Natural killer cell (primary cell): Measurements from ENCODE around the gene PRKAA1. TPM values are rescaled to one million over a fixed set of nuclear protein-coding genes. Genes with fewer than 3 reads are reported as not detected.

Source experiments
- ATAC-seq, 3 donors: fragments of 150-1000 bp in 2 of 3; fragments of 200-7000 bp in 1 of 3; cut with Tn5 transposase; 1 replicate in 1 of 3; 2 replicates in 2 of 3; pipeline ENCODE4 v1.10.0; 2021; ENCODE audit warnings: mild to moderate bottlenecking in 2 of 3, moderate library complexity in 2 of 3
- DNase-seq, 2 donors: peaks; one replicate each; pipeline versions ENCODE4 v3.0.0 to v3.0.0-alpha.2; 2013 to 2021; ENCODE audit warnings: mixed read lengths in 1 of 2
- H3K27ac ChIP-seq: one replicate; pipeline ENCODE4 v1.5.1; 2013; ENCODE audit warnings: mild to moderate bottlenecking, low read length
- H3K27me3 ChIP-seq: one replicate; pipeline ENCODE4 v1.6.1; 2013; ENCODE audit warnings: low read length; ENCODE audit not compliant: control insufficient read depth, insufficient read depth
- H3K36me3 ChIP-seq: one replicate; pipeline ENCODE4 v1.6.1; 2013; ENCODE audit warnings: low read length; ENCODE audit not compliant: control insufficient read depth, insufficient read depth
- H3K4me1 ChIP-seq: one replicate; pipeline ENCODE4 v1.6.1; 2013; ENCODE audit warnings: low read length; ENCODE audit not compliant: control insufficient read depth, insufficient read depth
- H3K4me3 ChIP-seq: one replicate; pipeline ENCODE4 v1.5.1; 2013; ENCODE audit warnings: low read length
- H3K9me3 ChIP-seq: one replicate; pipeline ENCODE4 v1.6.1; 2013; ENCODE audit warnings: low read length; ENCODE audit not compliant: control insufficient read depth, insufficient read depth
- H3K27ac Mint-ChIP-seq, 2 donors: one replicate each; pipeline ENCODE4 v1.8.0; 2022; ENCODE audit warnings: mild to moderate bottlenecking in 2 of 2, mixed read lengths in 2 of 2, moderate library complexity in 1 of 2
- H3K27me3 Mint-ChIP-seq, 2 donors: one replicate each; pipeline ENCODE4 v1.8.0; 2022; ENCODE audit warnings: low read depth in 2 of 2, mixed read lengths in 2 of 2
- H3K36me3 Mint-ChIP-seq: one replicate; pipeline ENCODE4 v1.8.0; 2022; ENCODE audit warnings: mixed read lengths
- H3K4me1 Mint-ChIP-seq, 2 donors: one replicate each; pipeline ENCODE4 v1.8.0; 2022; ENCODE audit warnings: mixed read lengths in 2 of 2
- H3K4me3 Mint-ChIP-seq: one replicate; pipeline ENCODE4 v1.8.0; 2022; ENCODE audit warnings: mild to moderate bottlenecking, moderate library complexity, mixed read lengths
- H3K9me3 Mint-ChIP-seq, 2 donors: one replicate each; pipeline ENCODE4 v1.8.0; 2022; ENCODE audit warnings: mixed read lengths in 2 of 2
- WGBS: methylation state at CpG from one replicate; pipeline ENCODE4 v1.1.7; 2013; ENCODE audit warnings: missing lambda C conversion rate; ENCODE audit not compliant: insufficient coverage; 5-methylcytosine and 5-hydroxymethylcytosine counted together
- intact Hi-C: fragments of 100-400 bp; cut with micrococcal nuclease; formaldehyde crosslinking; loops from one replicate; pipeline ENCODE4 v1.14.2; 2022
- total RNA-seq, 4 donors: library from RNA; stranded (reverse); fragments of 120-200 nt in 1 of 4; gene quantifications; one replicate each; pipeline versions ENCODE4 v1.2.3 to v1.2.4, GENCODE V29; 2013 to 2022
- TF ChIP-seq, protein P1 (sequence below): fragments of 200-600 bp; IDR thresholded peaks from one replicate; pipeline ENCODE4 v1.8.0; 2022; ENCODE audit warnings: antibody characterized with exemption

The PRKAA1 gene
- total RNA-seq, 3 donors from 2014 or later (not counting 1 experiment from before 2014, with no cell fraction given) = 120 to 165 (median 122) TPM

DNA sequence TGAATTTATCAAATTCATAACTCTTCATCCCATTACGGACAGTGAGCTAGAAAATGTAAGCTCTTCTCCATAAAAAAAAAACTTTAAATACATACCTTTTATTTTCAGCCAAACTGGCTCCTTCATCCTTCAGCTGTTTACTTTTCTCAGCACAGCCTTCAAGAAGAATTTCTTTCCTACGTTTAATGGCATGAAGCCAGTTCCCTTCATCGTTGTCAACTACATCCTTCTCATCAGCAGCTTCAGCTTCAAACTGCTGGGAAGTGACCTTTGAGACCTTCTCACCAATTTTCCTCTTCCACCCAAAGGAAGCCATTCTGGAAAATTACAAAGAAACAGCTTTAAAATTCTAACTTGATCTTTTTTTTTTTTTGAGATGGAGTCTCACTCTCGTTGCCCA is 51.5 kb downstream of the PRKAA1 start:
- peaks cover 11% of the 10 kb centered on the region for H3K36me3 ChIP-seq
- Mint-ChIP-seq H3K27ac (no peak overlapping the region), H3K4me3 (no peak overlapping the region)

DNA sequence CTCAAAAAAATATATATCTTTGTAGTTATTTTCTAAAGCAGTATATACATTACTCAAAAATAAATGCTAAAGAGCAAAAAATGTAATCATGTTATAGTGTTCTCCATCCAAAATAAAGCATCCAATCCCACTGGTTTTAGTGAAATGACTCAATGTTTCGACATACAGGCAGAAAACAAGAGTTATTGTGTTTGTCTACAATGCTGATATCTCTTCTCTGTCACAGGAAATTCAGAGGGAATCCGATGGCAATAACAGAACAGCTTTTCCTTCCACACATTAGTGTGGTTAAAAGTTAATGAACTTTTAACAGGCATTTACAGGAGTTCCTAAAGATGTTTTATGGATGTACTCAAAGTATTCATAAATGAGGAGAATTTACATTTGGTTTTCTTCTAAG is 54.4 kb downstream of the PRKAA1 start:
- no peaks in the 10 kb centered on the region for H3K27me3 Mint-ChIP-seq
- TF ChIP-seq, protein P1, sequence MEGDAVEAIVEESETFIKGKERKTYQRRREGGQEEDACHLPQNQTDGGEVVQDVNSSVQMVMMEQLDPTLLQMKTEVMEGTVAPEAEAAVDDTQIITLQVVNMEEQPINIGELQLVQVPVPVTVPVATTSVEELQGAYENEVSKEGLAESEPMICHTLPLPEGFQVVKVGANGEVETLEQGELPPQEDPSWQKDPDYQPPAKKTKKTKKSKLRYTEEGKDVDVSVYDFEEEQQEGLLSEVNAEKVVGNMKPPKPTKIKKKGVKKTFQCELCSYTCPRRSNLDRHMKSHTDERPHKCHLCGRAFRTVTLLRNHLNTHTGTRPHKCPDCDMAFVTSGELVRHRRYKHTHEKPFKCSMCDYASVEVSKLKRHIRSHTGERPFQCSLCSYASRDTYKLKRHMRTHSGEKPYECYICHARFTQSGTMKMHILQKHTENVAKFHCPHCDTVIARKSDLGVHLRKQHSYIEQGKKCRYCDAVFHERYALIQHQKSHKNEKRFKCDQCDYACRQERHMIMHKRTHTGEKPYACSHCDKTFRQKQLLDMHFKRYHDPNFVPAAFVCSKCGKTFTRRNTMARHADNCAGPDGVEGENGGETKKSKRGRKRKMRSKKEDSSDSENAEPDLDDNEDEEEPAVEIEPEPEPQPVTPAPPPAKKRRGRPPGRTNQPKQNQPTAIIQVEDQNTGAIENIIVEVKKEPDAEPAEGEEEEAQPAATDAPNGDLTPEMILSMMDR = no peak
- no peak overlapping the region for H3K4me3 Mint-ChIP-seq
- H3K27ac Mint-ChIP-seq = no peak overlapping the region
- intact Hi-C loops = no loop called here
- Histone ChIP-seq H3K9me3 (no peaks in the 10 kb centered on the region), H3K27me3 (no peaks in the 10 kb centered on the region), H3K27ac (no peak overlapping the region), H3K36me3 (peaks cover 25% of the 10 kb centered on the region), H3K4me3 (no peak overlapping the region), H3K4me1 (no peaks in the 10 kb centered on the region)
- peaks cover 9 to 12% of the 10 kb centered on the region in 2 donors for H3K4me1 Mint-ChIP-seq
- 100% methylated on average over 1 of the region's 2 CpGs for WGBS
- peaks cover 0 to 5% of the 10 kb centered on the region in 2 donors for H3K9me3 Mint-ChIP-seq
- H3K36me3 Mint-ChIP-seq = peaks cover 14% of the 10 kb centered on the region
- DNase-seq (no peak), ATAC-seq (no peak)

More for the DNA sequence above, 51.5 kb downstream of the PRKAA1 start:
- Mint-ChIP-seq H3K4me1 (peaks cover 19 to 31% of the 10 kb centered on the region in 2 donors), H3K36me3 (peaks cover 6% of the 10 kb centered on the region), H3K9me3 (no peaks in the 10 kb centered on the region), H3K27me3 (no peaks in the 10 kb centered on the region)
- no peaks in the 10 kb centered on the region for H3K27me3 ChIP-seq
- intact Hi-C loops = no loop called here
- no peak overlapping the region for H3K4me3 ChIP-seq
- DNase-seq = no peak
- TF ChIP-seq, protein P1 = no peak
- no peak overlapping the region for H3K27ac ChIP-seq
- H3K4me1 ChIP-seq = no peaks in the 10 kb centered on the region
- ATAC-seq = no peak
- WGBS = 74% methylated on average over 4 of the region's 4 CpGs
- H3K9me3 ChIP-seq = no peaks in the 10 kb centered on the region

DNA sequence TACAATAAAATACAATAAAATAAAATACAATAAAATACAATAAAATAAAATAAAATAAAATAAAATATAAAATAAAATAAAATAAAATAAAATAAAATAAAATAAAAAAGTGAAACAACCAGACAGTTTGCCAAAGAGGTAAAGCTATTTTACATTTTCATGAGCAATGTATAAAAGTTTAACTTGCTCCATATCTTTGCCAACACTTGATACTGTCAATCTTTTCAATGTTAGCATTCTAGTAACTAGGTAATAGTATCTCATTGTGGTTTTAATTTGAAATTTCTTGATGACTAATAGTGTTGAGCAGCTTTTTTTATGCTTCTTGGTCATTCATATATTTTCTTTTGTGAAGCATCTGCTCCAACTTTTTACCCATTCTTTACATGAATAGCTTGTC is 59.7 kb downstream of the PRKAA1 start:
- Mint-ChIP-seq H3K4me1 (peaks cover 25 to 26% of the 10 kb centered on the region in 2 donors), H3K27me3 (no peaks in the 10 kb centered on the region), H3K27ac (no peak overlapping the region), H3K36me3 (peaks cover 7% of the 10 kb centered on the region), H3K4me3 (no peak overlapping the region), H3K9me3 (peaks cover 0 to 5% of the 10 kb centered on the region in 2 donors)
- intact Hi-C loops = no loop called here
- Histone ChIP-seq H3K4me3 (no peak overlapping the region), H3K27me3 (no peaks in the 10 kb centered on the region), H3K4me1 (peaks cover 1% of the 10 kb centered on the region), H3K9me3 (no peaks in the 10 kb centered on the region), H3K27ac (no peak overlapping the region), H3K36me3 (peaks cover 18% of the 10 kb centered on the region)
- ATAC-seq = no peak
- DNase-seq = no peak
- TF ChIP-seq, protein P1 = no peak
